ENCODE data around the gene PAPPA.

DNA sequence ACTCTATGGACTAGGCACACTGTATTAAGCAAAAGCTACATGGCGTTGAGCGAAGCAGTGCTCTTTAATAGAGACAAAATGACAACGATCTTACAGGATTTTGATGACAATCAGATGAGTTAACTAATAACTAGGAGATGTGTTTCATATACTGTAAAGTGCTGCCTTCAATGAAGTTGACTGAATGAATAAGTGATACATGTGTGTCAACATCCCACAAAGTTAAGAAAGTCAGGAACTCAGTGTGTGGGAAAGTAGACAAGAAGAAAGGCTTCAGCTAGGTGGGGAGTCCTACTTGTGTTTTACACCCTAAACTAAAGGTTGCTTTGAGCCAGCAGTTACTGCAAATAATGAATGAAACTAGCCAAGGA, 79.6 kb downstream of the PAPPA start:
- TF ChIP-seq, protein P1, sequence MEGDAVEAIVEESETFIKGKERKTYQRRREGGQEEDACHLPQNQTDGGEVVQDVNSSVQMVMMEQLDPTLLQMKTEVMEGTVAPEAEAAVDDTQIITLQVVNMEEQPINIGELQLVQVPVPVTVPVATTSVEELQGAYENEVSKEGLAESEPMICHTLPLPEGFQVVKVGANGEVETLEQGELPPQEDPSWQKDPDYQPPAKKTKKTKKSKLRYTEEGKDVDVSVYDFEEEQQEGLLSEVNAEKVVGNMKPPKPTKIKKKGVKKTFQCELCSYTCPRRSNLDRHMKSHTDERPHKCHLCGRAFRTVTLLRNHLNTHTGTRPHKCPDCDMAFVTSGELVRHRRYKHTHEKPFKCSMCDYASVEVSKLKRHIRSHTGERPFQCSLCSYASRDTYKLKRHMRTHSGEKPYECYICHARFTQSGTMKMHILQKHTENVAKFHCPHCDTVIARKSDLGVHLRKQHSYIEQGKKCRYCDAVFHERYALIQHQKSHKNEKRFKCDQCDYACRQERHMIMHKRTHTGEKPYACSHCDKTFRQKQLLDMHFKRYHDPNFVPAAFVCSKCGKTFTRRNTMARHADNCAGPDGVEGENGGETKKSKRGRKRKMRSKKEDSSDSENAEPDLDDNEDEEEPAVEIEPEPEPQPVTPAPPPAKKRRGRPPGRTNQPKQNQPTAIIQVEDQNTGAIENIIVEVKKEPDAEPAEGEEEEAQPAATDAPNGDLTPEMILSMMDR (conservative IDR thresholded peaks at IDR 0.05; ENCODE audit: low read length) = no peak
- TF ChIP-seq EZH2phosphoT487 (IDR thresholded peaks at IDR 0.05; ENCODE audit: borderline replicate concordance, low read depth, low read length) = no peak
